H9 (cell line): ENCODE results near the gene NAA25. TPM values are rescaled to one million over a fixed set of nuclear protein-coding genes. Genes with fewer than 3 reads are reported as not detected.
A peak's percentile ranks its signal among the peaks of the same experiment; 100 is the strongest.

Experiments
- DNase-seq: peaks from one replicate; pipeline ENCODE4 v3.0.0-alpha.2; 2017
- H2AFZ ChIP-seq: one replicate; pipeline ENCODE4 v1.6.1; 2013; ENCODE audit warnings: mild to moderate bottlenecking, low read length, control low read depth, moderate library complexity
- H2AK5ac ChIP-seq: 2 replicates; pipeline ENCODE4 v1.6.1; 2013; ENCODE audit warnings: low read length, control low read depth, mixed read lengths; ENCODE audit not compliant: insufficient read length
- H2BK120ac ChIP-seq: one replicate; pipeline ENCODE4 v1.6.1; 2013; ENCODE audit warnings: low read depth, mild to moderate bottlenecking, low read length, control low read depth, inconsistent platforms; ENCODE audit not compliant: poor library complexity, severe bottlenecking
- H2BK12ac ChIP-seq: 2 replicates; pipeline ENCODE4 v1.6.1; 2013; ENCODE audit warnings: low read length, control low read depth, mixed read lengths, low read depth; ENCODE audit not compliant: insufficient read length
- H2BK15ac ChIP-seq: 2 replicates; pipeline ENCODE4 v1.6.1; 2013; ENCODE audit warnings: low read depth, low read length, control low read depth
- H2BK20ac ChIP-seq: one replicate; pipeline ENCODE4 v1.6.1; 2013; ENCODE audit warnings: low read depth, mild to moderate bottlenecking, low read length, control low read depth, inconsistent platforms; ENCODE audit not compliant: poor library complexity, severe bottlenecking
- H2BK5ac ChIP-seq: 2 replicates; pipeline ENCODE4 v1.6.1; 2013; ENCODE audit warnings: low read length, control low read depth, mixed read lengths; ENCODE audit not compliant: insufficient read length
- H3K14ac ChIP-seq: 2 replicates; pipeline ENCODE4 v1.6.1; 2013; ENCODE audit warnings: low read length, control low read depth; ENCODE audit not compliant: insufficient read depth
- H3K18ac ChIP-seq: 2 replicates; pipeline ENCODE4 v1.6.1; 2013; ENCODE audit warnings: low read depth, mild to moderate bottlenecking, mixed read lengths, low read length, control low read depth; ENCODE audit not compliant: insufficient read length
- H3K23ac ChIP-seq: 2 replicates; pipeline ENCODE4 v1.6.1; 2013; ENCODE audit warnings: low read length, control low read depth, mixed read lengths, low read depth; ENCODE audit not compliant: insufficient read length
- H3K23me2 ChIP-seq: 2 replicates; pipeline ENCODE4 v1.6.1; 2013; ENCODE audit warnings: low read depth, mild to moderate bottlenecking, mixed read lengths, low read length, control low read depth; ENCODE audit not compliant: insufficient read length, poor library complexity, severe bottlenecking
- H3K27ac ChIP-seq: 2 replicates; pipeline ENCODE4 v1.5.1; 2013; ENCODE audit warnings: low read length, control low read depth, mixed read lengths, low read depth; ENCODE audit not compliant: insufficient read length
- H3K27me3 ChIP-seq: 2 replicates; pipeline ENCODE4 v1.6.1; 2013; ENCODE audit warnings: low read length, control low read depth, inconsistent platforms; ENCODE audit not compliant: insufficient read depth
- H3K4ac ChIP-seq: 2 replicates; pipeline ENCODE4 v1.6.1; 2013; ENCODE audit warnings: low read depth, mild to moderate bottlenecking, control low read depth, inconsistent platforms, low read length, moderate library complexity
- H3K4me1 ChIP-seq: 2 replicates; pipeline ENCODE4 v1.6.1; 2013; ENCODE audit warnings: low read length, control low read depth, inconsistent platforms; ENCODE audit not compliant: insufficient read depth
- H3K4me2 ChIP-seq: 2 replicates; pipeline ENCODE4 v1.6.1; 2013; ENCODE audit warnings: low read length, control low read depth, mixed read lengths; ENCODE audit not compliant: insufficient read length, insufficient read depth
- H3K56ac ChIP-seq: 2 replicates; pipeline ENCODE4 v1.6.1; 2013; ENCODE audit warnings: low read depth, mild to moderate bottlenecking, mixed read lengths, low read length, control low read depth; ENCODE audit not compliant: insufficient read length
- H3K79me1 ChIP-seq: 2 replicates; pipeline ENCODE4 v1.6.1; 2013; ENCODE audit warnings: low read depth, mild to moderate bottlenecking, moderate library complexity, low read length, control low read depth, inconsistent platforms; ENCODE audit not compliant: insufficient read depth, poor library complexity, severe bottlenecking
- H3K79me2 ChIP-seq: 2 replicates; pipeline ENCODE4 v1.6.1; 2013; ENCODE audit warnings: low read length, control low read depth, inconsistent platforms; ENCODE audit not compliant: insufficient read depth
- H3K9ac ChIP-seq: 2 replicates; pipeline ENCODE4 v1.6.1; 2013; ENCODE audit warnings: low read length, control low read depth, mixed read lengths; ENCODE audit not compliant: insufficient read length; ENCODE audit errors: extremely low read depth
- H3K9me3 ChIP-seq: one replicate; pipeline ENCODE4 v1.6.1; 2013; ENCODE audit warnings: low read depth, low read length, inconsistent platforms; ENCODE audit not compliant: control insufficient read depth
- H3T11ph ChIP-seq: one replicate; pipeline ENCODE4 v1.6.1; 2013; ENCODE audit warnings: mild to moderate bottlenecking, low read length, control low read depth, inconsistent platforms
- H4K20me1 ChIP-seq: one replicate; pipeline ENCODE4 v1.6.1; 2013; ENCODE audit not compliant: control insufficient read depth, insufficient read length, insufficient read depth
- H4K5ac ChIP-seq: 2 replicates; pipeline ENCODE4 v1.6.1; 2013; ENCODE audit warnings: low read depth, mild to moderate bottlenecking, mixed read lengths, low read length, control low read depth; ENCODE audit not compliant: insufficient read length
- H4K8ac ChIP-seq: replicated peaks from 2 replicates; pipeline ENCODE4 v1.6.1; 2013; ENCODE audit warnings: low read length, control low read depth, mixed read lengths, low read depth; ENCODE audit not compliant: insufficient read length
- H4K91ac ChIP-seq: 2 replicates; pipeline ENCODE4 v1.6.1; 2013; ENCODE audit warnings: low read depth, mild to moderate bottlenecking, moderate library complexity, mixed read lengths, low read length, control low read depth; ENCODE audit not compliant: insufficient read length
- H3K27ac Mint-ChIP-seq, 3 experiments: 2 replicates in 2 of 3; 3 replicates in 1 of 3; pipeline ENCODE4 v1.8.0; 2020 to 2021; ENCODE audit warnings: mixed read lengths in 3 of 3, mild to moderate bottlenecking in 1 of 3, moderate library complexity in 1 of 3
- H3K27me3 Mint-ChIP-seq: 2 replicates; pipeline ENCODE4 v1.8.0; 2021; ENCODE audit warnings: low read depth, mild to moderate bottlenecking, moderate library complexity, mixed read lengths
- H3K36me3 Mint-ChIP-seq, 3 experiments: 2 replicates in 2 of 3; 3 replicates in 1 of 3; pipeline ENCODE4 v1.8.0; 2020 to 2021; ENCODE audit warnings: low read depth in 3 of 3, mixed read lengths in 3 of 3; ENCODE audit not compliant: insufficient read depth in 1 of 3
- H3K4me1 Mint-ChIP-seq, 2 experiments: 2 replicates each; pipeline ENCODE4 v1.8.0; 2020; ENCODE audit warnings: mixed read lengths in 2 of 2
- H3K4me3 Mint-ChIP-seq, 2 experiments: 2 replicates in 1 of 2; 3 replicates in 1 of 2; pipeline ENCODE4 v1.8.0; 2020 to 2021; ENCODE audit warnings: mild to moderate bottlenecking in 2 of 2, mixed read lengths in 2 of 2, moderate library complexity in 1 of 2
- H3K9me3 Mint-ChIP-seq, 2 experiments: 2 replicates in 1 of 2; 3 replicates in 1 of 2; pipeline ENCODE4 v1.8.0; 2020; ENCODE audit warnings: mild to moderate bottlenecking in 2 of 2, mixed read lengths in 2 of 2, moderate library complexity in 1 of 2
- WGBS: extraction: QIAGEN DNeasy Blood & Tissue Kit; methylation state at CpG from one replicate; pipeline ENCODE4 v1.1.7; 2013; ENCODE audit warnings: missing lambda C conversion rate, low lambda C conversion rate, mixed read lengths; ENCODE audit not compliant: insufficient read length; ENCODE audit errors: extremely low coverage; 5-methylcytosine and 5-hydroxymethylcytosine counted together
- total RNA-seq: library from RNA; stranded (reverse); gene quantifications from 2 replicates; pipeline ENCODE4 v1.2.1, GENCODE V29; 2021
- TF ChIP-seq, protein P1 (sequence below): fragments of 200-600 bp; sonication (generic); conservative IDR thresholded peaks from 3 replicates; pipeline ENCODE4 v1.8.0; 2021; ENCODE audit warnings: antibody characterized with exemption, mild to moderate bottlenecking

Gene NAA25
- total RNA-seq, 1 experiment from 2014 or later = 57.1 TPM

DNA sequence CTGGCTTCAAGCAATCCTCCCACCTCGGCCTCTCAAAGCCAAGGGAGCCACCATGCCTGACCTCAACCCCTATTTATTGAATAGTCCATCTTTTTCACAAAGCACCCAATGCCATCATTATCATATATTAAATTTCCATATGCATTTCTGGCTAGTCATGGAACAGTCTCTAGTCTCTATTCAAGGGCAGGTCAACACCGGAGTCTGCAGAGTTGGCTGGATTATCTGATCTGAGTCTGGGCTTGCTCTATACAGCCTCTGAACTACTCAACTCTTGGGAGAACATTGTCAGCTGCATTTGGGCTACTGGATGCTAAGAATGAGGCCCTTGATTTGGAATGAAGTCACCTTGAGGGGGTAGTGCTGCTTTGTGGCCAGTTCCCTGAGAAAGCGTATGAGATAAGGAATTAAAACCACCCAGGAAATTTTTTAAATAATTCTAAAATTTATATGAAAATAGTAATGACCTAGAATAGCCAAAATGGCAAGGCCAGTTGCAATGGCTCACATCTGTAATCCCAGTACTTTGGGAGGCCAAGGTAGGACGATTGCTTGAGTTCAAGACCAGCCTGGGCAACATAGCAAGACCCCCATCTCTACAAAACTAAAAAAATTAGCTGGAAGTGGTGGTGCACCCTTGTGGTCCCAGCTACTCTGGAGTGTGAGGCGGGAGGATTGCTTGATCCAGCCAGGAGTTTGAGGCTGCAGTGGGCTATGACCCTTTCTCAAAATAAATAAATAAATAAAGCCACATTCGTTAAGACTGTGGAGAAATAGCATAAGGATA lies 6.9 kb upstream of the NAA25 start:
- no peak overlapping the region for H4K91ac ChIP-seq
- no peak overlapping the region for H3K4me2 ChIP-seq
- no peaks in the 10 kb centered on the region for H3K27me3 ChIP-seq
- H3K23ac ChIP-seq = no peak overlapping the region
- H3K18ac ChIP-seq = no peak overlapping the region
- H3K23me2 ChIP-seq = no peaks in the 10 kb centered on the region
- peaks cover 2% of the 10 kb centered on the region; the same call in 1 of the 2 replicates for H3K4me1 ChIP-seq
- Mint-ChIP-seq H3K4me1 (peaks cover 22 to 25% of the 10 kb centered on the region in 2 experiments), H3K36me3 (no peaks in the 10 kb centered on the region), H3K27me3 (no peaks in the 10 kb centered on the region), H3K4me3 (no peak overlapping the region), H3K27ac (peak overlapping the region in 2 of 3 experiments; percentile 51 to 72; a peak in 1 of 7 replicates), H3K9me3 (no peaks in the 10 kb centered on the region)
- H4K20me1 ChIP-seq = no peaks in the 10 kb centered on the region
- no peak overlapping the region for H2BK120ac ChIP-seq
- H3K14ac ChIP-seq = no peak overlapping the region
- no peaks in the 10 kb centered on the region for H3K79me1 ChIP-seq
- H3K4ac ChIP-seq = no peak overlapping the region
- no peaks in the 10 kb centered on the region for H3K79me2 ChIP-seq
- no peak overlapping the region for H3K56ac ChIP-seq
- no peak overlapping the region for H3K27ac ChIP-seq
- no peak overlapping the region for H2AK5ac ChIP-seq
- H2AFZ ChIP-seq = no peak overlapping the region
- H4K8ac ChIP-seq = no peak overlapping the region
- H2BK5ac ChIP-seq = no peak overlapping the region
- no peak overlapping the region for H2BK20ac ChIP-seq
- no peak overlapping the region for H3K9ac ChIP-seq
- no peak overlapping the region for H2BK12ac ChIP-seq
- H3K9me3 ChIP-seq = no peaks in the 10 kb centered on the region
- TF ChIP-seq, protein P1, sequence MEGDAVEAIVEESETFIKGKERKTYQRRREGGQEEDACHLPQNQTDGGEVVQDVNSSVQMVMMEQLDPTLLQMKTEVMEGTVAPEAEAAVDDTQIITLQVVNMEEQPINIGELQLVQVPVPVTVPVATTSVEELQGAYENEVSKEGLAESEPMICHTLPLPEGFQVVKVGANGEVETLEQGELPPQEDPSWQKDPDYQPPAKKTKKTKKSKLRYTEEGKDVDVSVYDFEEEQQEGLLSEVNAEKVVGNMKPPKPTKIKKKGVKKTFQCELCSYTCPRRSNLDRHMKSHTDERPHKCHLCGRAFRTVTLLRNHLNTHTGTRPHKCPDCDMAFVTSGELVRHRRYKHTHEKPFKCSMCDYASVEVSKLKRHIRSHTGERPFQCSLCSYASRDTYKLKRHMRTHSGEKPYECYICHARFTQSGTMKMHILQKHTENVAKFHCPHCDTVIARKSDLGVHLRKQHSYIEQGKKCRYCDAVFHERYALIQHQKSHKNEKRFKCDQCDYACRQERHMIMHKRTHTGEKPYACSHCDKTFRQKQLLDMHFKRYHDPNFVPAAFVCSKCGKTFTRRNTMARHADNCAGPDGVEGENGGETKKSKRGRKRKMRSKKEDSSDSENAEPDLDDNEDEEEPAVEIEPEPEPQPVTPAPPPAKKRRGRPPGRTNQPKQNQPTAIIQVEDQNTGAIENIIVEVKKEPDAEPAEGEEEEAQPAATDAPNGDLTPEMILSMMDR = no peak
- no peak overlapping the region for H2BK15ac ChIP-seq
- no peak overlapping the region for H3T11ph ChIP-seq
- no CpG with 5 or more reads among the region's 6 CpGs for WGBS
- H4K5ac ChIP-seq = no peak overlapping the region
- no peak for DNase-seq
